NCI-H1436 (cell line): Measurements from ENCODE around the gene CHAD.
A peak's percentile ranks its signal among the peaks of the same experiment; 100 is the strongest.

Experiments
- DNase-seq: peaks from one replicate; lab custom pipeline; 2025; lab: John Stamatoyannopoulos, UW

Gene CHAD

GRCh38 chr17:50473901-50474300, 5.2 kb upstream of the CHAD start:
- DNase-seq = no peak

DNA sequence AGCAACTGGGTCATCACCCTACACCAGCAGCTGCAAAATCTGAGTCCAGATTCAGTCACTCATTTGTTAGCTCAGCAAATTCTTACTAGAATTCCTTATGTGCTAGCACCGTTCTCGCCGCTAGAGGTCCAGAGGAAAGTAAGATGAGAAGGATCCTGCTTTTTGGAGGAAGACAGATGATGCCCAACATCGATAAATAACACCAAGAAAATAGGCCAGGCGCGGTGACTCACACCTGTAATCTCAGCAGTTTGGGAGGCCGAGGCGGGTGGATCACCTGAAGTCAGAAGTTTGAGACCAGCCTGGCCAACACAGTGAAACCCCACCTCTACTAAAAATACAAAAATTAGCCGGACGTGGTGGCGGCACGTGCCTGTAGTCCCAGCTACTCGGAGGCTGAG, 4.1 kb upstream of the CHAD start:
- DNase-seq = peak; percentile 19

- DNase-seq = no peak
Measured at GRCh38 chr17:50472286-50472685, 3.6 kb upstream of the CHAD start.

DNA sequence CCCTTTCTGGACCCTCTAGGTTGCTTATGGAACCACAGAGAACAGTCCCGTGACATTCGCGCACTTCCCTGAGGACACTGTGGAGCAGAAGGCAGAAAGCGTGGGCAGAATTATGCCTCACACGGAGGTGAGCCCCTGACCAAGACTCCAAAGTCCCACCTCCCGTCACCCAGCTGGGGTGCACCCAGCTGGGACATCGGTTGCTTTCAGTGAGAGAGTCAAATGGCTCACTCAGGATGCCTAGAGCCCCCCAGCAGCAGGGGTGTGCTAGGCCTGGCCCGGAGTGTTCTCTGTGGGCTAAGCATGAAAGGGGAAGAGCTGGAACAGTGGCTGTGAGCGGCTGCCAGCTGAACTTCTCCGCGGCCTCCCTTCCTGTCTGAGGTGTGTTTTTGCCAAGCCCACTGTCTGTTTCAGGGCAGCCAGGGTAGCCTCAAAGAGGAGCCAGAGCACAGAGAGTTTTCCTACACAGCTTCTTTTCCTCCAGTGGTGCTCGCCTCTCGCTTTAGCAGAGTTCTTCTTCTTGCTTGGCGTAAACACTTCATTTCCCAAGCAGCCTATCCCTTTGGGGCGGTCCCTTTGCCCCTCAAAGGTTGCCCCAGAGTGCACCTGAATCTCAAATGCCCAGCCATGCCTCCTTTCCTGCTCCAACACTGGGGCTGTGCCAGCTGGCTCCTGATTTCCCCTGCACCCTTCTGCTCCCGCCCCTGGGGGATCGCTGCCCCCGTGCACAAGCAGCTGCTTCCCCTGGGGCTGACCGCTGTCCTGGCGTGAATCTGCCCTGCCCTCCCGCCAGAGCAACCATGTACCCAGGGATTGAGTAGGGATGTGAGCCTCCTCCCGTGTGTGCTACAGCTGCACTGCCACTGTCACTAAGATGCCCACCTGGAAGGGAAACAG, 2.6 kb upstream of the CHAD start:
- DNase-seq = no peak

DNA sequence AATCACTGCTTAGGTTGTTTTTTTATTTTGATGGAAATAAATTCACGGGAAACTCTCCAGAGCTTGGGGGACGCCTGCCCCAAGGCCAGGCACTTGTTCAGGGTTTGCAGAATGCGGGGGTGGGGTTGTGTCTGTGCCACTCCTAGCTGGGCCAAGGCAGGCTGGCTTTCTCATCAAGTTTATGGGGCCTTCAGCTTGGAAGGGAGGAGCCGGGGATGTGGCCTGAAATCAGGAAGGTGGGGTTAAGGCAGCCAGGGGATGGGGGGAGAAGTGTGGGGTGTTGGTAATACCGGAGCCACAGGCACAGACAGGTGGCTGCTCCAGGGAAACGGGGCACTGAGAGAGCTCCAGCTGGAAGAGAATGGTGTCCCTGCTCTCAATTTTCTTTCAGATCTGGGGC, 1.7 kb upstream of the CHAD start:
- DNase-seq = no peak

DNA sequence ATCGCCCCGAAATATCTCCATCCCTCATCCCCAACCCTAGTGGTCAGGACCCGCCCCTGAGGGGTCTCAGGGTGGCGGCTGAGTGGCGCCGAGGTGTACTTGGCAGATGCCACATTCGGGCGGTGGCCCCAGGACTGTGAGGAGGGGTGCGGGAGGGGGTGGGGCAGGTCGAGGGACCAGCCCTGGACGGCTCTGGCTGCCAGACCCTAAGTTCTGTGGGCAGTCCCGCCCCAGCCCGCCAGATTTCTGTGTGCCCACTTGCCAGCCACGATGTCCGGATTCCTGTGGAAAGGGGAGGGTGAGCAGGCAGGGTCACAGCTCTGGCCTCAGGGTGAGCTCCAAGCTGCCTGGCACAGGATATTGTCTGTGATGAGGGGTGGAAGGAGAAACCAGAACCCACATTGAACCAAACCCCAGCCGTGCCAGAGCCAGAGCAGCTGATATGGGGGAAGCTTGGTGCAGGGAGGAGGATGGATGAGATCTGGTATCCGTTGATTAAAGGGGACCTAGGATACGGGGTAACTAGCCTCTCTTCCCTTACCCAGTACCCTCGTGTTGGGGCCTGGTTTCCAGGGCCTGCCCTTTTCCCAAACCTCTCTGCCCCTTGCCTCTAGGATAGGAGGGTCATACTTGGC, 1.1 kb upstream of the CHAD start:
- no peak for DNase-seq

DNA sequence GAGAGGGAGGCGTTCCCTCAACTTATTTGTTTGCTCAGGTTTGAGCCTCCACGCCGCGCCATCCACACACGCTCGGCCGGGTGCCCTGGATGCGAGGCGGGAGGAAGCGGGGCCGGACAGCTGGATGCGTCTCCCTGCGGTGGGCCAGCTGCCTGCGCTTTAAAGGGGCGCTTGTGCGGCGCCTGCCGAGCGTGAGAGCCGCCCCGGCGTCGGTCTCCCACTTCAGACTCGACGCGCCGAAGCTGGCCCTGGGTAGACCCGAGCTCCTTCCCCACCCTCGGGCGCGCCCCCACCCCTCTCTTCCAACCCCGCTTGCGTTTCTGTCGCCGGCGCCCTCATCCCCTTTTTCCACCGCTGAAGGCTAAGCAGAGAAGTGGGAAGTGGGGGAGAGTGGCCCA, 527 bp upstream of the CHAD start:
- DNase-seq = no peak

GRCh38 chr17:50467855-50468303, 801 bp downstream of the CHAD start:
- DNase-seq = no peak

- DNase-seq = no peak
Measured at GRCh38 chr17:50467114-50467854, 1.4 kb downstream of the CHAD start.

GRCh38 chr17:50466371-50467113, 2.1 kb downstream of the CHAD start:
- DNase-seq = no peak

DNA sequence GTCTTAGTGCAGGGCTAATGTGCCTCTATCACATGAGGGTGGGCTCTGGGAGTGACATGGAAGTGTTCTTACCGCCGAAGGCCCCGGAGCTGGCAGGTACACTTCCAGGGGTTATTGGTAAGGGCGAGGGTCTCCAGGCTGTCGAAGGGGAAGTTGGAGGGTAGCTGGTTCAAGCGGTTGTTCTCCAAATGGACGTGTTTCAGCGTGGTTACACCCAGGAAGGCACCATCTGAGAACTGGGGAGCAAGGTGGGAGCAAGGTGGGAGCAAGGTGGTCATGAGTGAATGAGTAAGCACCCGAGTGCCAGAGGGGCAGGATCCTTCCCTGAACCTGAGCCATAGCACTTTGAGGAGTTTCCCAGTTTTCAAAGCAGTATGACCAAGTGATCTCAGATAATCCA, 3.0 kb downstream of the CHAD start:
- no peak for DNase-seq

DNA sequence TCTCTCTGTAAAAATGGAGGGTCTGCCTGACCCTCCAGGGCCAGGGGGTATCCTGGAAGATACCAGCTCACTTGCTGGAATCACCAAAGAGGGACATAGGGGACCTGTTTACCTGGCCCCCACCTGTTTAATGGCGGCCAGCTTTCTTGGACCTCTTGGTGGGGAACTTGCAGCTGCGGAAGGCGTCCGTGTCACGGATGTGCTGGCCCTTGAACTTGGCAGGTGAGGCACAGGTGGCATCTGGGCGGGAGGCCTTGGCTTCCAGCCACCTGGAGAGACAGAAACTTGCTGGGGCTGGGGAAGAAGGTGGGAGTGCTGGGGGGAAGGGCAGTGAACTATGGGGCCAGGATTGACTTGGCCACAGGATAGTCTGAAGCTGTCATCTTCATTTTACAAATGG, 3.5 kb downstream of the CHAD start:
- DNase-seq = no peak

DNA sequence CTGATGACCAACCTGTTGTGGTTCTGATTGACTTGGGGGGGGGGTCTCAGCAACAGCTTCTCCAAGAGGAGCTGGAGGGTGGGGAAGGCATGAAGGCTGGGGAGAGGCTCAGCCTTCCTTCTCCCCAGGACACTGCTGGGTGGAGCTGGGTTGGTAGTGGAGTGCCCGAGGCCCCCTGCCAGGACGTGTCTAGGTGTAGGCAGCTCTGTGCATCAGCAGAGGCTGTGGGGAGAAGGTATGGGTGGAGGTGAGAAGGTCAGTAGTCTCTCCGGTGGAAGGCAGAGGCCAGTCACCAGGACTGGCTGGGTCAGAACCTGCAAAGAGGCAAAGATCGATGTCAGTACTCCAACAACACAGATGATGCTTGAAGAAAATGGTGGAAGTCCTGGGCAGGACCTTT, 3.9 kb downstream of the CHAD start:
- no peak for DNase-seq

DNA sequence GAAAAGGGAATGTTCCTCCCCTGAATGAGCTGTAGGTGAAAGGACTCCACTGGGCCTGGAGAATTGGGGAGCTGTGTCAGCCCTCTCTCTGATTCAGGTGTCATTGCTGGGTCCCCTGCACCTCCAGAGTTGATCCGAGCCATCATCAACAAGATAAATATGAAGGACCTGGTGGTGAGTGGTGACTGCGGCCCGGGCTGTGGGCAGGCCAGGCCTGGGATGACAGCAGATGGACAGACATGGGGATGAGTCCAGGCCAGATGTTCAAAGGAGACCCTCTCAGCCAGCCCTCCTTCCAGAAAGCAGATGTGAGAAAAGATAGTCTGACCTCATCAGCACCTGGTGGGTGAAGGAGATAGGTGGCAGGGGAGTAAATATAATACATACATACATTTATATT, 4.6 kb downstream of the CHAD start:
- no peak for DNase-seq

DNA sequence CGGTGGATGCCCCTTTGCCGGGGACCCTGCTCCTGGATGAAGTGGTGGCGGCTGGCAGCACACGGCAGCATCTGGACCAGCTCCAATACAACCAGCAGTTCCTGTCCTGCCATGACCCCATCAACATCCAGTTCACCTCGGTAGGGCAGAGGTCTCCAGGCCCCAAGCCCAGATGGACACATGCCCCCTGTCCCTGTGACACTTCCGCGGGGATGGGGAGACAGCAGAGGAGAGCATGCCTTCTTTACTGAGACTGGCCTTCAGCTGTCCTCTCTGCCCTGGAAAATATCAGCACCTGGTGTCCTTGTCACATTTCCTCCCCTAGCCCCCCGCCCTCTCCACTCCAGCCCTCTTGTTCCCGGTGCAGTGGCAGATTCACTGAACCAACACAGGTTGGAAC, 6.2 kb downstream of the CHAD start:
- no peak for DNase-seq

GRCh38 chr17:50461550-50462132, 7.0 kb downstream of the CHAD start:
- no peak for DNase-seq

DNA sequence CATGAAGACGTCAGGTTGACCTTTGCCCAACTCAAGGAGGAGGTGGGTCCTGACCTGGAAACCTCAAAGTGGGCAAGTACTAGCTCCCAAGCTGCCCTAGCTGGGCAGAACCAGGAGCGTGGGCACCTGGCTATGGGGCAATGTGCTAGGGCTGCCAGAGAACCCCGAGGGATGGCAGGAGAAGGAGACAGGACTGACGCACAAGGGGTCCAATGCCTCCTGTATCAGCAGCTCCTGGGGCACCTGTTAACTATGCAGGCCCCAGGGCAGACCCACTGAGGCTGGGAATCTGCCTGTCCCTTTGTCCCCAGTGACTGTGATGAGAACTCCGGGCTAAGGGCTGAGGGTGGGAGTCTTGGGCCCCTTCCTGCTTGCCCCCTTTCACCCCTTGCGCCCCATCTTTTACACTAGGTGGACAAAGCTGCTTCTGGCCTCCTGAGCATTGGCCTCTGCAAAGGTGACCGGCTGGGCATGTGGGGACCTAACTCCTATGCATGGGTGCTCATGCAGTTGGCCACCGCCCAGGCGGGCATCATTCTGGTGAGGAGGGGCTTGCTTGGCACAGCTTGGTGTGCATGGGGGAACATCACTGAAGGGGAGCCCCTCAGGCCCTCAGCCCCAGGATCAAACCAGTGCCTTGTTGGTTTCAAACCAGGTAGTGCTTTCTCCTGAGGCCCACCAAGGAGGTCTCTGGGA, 7.7 kb downstream of the CHAD start:
- DNase-seq = no peak

- peak; percentile 4 for DNase-seq
Measured at GRCh38 chr17:50459756-50460155, 8.9 kb downstream of the CHAD start.

DNA sequence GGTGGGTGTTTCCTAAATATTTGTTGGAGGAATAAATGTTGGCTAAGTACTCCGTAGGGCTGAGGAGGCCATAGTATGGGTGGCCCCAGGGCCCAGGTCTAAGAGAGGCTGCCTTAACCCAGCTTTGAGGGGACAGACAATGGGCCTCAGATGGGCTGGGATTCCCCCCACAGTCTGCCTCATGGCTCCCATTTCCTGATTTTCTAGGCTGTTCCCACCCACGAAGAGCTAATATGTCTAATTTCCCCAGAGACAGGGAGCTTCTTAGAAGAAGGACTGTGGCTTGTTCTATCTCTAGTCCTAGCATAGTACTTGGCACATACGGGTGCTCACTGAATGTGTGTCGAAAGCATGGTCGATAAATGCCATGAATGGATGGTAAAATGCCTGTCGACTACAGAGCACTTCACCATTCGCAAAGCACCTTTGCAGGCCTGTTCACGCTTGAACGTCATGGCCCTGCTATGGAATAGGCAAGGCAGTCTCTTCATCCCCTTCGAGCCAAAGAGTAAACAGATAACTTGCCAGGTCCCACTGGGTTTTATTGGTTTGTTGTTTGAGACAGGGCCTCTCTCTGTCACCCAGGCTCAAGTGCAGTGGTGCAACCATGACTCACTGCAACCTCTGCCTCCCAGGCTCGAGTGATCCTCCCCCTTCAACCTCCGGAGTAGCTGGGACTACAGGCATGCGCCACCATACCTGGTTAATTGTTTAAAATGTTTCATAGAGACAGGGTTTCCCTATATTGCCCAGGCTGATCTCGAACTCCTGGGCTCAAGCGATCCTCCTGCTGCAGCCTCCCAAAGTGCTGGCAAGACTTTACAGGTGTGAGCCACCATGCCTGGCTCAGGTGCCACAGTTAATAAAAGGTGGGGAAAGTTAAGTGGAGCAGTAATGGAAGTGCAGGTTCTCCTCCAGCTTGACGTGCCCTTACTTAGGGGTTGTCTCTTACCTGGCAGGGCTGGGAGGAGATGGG, 9.7 kb downstream of the CHAD start:
- no peak for DNase-seq

GRCh38 chr17:50458270-50458669, 10.4 kb downstream of the CHAD start:
- DNase-seq = no peak
